Activated CD8-positive, alpha-beta memory T cell treated with anti-CD3 and anti-CD28 coated beads for 36 hours (primary cell): Measurements from ENCODE around the gene DSCAML1. TPM values are rescaled to one million over a fixed set of nuclear protein-coding genes. Genes with fewer than 3 reads are reported as not detected.

Experiments
- CTCF ChIA-PET: fragments of 350-600 bp; sonication (Branson Sonifier 250); formaldehyde crosslinking; loops from one replicate; lab custom pipeline; 2021; ENCODE audit warnings: antibody characterized with exemption; lab: Charles Lee
- POLR2A ChIA-PET: fragments of 350-600 bp; sonication (Branson Sonifier 250); formaldehyde crosslinking; loops from one replicate; lab custom pipeline; 2021; ENCODE audit warnings: antibody characterized with exemption; lab: Charles Lee
- total RNA-seq, 2 experiments: library from RNA; stranded (reverse); gene quantifications; one replicate each; pipeline ENCODE4 v1.2.3, GENCODE V29; 2021

DSCAML1 gene
- total RNA-seq, 2 experiments from 2014 or later, result 0.13 to 0.17 TPM

DNA sequence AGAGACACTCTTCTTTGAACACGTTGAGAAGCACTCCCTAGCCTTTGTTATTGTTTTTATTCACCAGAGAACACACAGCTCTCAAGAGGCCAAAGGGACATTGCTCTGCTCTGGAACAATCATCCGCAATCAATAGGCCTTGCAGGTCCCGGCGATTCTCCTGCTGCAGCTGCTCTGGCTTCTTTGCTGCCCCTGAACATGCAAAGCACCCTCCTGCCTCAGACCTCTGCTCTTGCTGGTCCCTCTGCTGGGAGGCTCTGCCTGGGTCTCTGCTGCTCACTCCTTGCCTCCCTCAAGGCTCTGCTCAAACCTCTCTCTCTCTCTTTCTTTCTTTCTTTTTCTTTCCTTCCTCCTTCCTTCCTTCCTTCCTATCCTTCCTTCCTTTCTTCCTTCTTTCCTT is 232.7 kb downstream of the DSCAML1 start:
- ChIA-PET CTCF (no interaction called here), POLR2A (no interaction called here)

- ChIA-PET POLR2A (no interaction called here), CTCF (no interaction called here)
Observed at GRCh38 chr11:117563556-117563955, 233.5 kb downstream of the DSCAML1 start.

- ChIA-PET CTCF (no interaction called here), POLR2A (no interaction called here)
Observed at GRCh38 chr11:117562136-117562535, 234.9 kb downstream of the DSCAML1 start.

DNA sequence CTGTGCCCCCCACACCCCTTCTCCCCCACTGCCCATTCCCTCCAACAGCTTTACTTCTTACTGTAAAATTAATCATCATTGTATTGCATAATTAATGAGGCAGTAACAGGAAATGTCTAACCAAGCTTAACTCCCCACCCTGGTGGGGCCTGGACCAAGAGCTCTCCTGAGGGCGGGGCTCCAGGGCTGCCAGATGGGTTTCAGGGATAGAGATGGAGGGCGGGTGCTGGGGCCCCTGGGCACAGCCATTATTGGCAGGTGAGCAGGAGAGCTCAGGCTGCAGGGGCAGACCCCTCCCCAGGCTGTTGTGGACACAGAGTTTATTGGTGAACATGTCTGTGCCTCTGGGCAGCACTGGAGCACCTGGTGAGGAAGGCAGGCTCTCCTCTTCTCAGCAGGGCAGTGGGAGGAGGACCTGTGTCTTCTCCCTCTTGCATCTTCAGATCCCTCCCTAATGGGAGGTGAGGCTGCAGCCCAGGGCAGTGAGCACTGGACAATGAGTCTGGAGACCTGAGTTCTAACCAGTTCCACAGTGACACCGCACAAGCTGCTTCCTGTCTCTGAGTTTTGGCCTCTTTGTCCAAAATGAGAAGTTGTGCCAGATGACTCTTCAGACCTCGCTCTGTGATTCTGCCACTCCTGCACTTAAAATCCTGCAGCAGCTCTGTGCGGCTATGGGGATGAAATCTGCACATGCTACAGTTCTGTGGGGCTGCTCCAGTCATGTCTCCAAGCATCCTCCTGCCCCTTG is 236.1 kb downstream of the DSCAML1 start:
- POLR2A ChIA-PET, result no interaction called here
- CTCF ChIA-PET, result no interaction called here

DNA sequence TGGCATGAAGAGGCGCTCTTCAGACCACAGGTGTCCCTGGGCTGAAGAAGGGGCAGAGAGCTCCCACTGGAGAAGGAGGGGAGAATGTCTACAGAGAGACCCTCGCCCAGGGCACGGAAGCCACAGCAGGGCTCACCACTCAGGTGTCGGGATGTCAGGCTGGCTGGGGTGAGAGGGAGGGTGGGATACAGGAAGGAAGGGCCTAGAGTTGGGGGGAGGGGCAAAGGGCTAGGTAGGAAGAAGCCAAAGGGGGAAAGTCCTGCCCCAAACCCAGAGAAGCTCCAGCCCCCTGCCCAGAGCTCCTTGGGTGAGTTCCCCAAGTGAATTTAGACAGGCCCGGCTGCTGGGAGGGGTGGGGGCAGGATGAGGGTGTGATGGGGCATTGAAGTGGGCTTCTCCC is 237.3 kb downstream of the DSCAML1 start:
- CTCF ChIA-PET, result no interaction called here

DNA sequence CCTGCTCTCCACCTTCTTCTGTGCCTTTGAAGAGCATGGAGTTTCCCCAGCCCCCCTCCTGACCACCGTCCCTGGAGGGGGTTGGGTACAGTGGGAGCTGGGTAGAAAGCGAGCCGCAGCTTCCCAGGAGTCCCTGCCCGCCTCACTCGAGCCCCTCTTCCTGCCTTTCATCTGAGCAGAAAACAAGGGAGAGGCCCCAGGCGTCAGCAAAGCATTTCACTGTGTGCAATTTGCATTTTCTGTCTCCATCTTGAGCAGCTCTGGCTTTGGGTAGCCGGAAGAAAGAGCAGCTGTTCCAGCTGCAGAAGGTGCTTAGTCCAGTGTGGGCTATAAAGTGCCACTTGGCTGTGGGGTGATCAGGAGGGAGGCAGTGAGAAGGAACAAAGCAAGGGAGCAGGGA is 239.7 kb downstream of the DSCAML1 start:
- ChIA-PET POLR2A (no interaction called here), CTCF (no interaction called here)

More for the DNA sequence above, 237.3 kb downstream of the DSCAML1 start:
- POLR2A ChIA-PET, result no interaction called here

DNA sequence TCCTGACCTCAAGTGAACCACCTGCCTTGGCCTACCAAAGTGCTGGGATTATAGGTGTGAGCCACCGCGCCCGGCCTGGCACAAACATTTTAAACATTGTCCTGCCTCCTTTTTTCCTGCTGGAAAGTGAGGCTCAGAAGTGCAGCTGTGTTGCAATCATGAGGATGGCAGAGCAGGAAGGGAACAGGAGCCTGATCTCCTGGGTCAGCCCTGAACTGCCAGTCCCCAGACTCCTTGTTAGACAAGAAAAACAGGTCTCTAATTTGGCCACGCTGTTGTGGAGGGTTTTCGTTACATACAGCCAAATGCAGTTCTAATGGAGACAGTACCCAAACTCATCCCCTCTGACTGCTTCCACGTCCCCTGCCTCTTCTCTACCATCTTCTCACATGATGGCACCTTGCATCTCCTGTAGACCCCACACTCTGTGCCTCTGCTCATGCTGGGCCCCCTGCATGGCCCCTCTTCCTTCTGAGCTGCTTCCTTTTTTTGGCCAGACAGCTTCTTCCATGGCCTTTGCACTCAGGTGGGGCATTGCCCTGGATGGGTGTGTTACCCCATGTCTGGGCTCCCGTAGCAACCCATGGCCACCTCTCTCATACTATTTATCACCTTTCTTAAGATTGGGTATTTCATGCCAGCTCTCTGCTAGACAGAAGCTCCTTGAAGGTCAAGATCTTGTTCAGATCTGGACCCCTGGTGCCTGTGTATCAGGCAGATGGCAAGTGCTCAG is 242.2 kb downstream of the DSCAML1 start:
- POLR2A ChIA-PET, result no interaction called here
- CTCF ChIA-PET, result no interaction called here

- POLR2A ChIA-PET, result no interaction called here
- CTCF ChIA-PET, result interaction anchor here (0.6 kb wide), 1 partner anchor 492 kb away, joined by 3 read pairs; no protein-coding TSS in a partner anchor
Observed at GRCh38 chr11:117552626-117553025, 244.4 kb downstream of the DSCAML1 start.

GRCh38 chr11:117551761-117552343 is 245.2 kb downstream of the DSCAML1 start:
- ChIA-PET POLR2A (no interaction called here), CTCF (interaction anchor here (0.6 kb wide), 1 partner anchor 493 kb away, joined by 3 read pairs; no protein-coding TSS in a partner anchor)

GRCh38 chr11:117550466-117550865 is 246.6 kb downstream of the DSCAML1 start:
- POLR2A ChIA-PET, result no interaction called here
- CTCF ChIA-PET, result no interaction called here

- ChIA-PET POLR2A (no interaction called here), CTCF (no interaction called here)
Observed at GRCh38 chr11:117549417-117549816, 247.6 kb downstream of the DSCAML1 start.

DNA sequence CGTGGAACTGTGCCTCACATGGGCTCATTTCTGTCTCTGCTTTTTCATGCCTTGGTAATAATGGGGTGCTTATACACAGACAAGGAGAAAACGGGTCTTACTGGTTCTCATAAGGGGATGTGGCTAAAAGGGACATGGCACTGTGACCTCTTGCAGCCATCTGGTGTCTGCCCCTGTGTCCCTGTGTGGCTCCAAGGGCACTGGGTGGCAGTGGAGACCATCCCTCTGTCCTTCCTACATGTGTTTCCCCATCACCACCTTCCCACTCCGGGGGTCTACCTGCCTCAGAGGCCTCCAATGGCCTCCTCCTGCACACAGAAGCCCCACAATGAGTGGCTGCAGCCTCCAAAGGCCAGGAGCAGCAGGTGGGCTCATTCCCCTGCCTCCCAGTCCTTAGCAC is 248.1 kb downstream of the DSCAML1 start:
- ChIA-PET POLR2A (no interaction called here), CTCF (no interaction called here)

DNA sequence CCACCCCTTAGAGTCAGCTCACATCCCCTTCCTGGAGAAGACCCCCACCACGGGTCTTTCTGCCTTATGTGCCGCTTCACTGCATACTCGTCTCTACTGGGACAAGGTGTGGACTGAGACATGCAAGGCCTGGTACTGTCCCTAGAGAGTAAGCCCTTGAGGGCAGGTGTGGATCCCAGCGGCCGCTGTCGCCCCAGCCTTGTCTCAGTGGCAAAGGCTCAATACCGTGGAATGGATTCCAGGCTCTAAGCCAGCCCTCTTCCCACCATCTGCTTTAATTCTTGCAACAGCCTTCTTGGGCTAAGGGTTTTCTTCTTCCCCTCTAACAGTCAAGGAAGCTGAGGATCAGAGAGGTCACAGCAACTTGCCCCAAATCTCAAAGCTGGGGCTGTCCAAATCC is 249.1 kb downstream of the DSCAML1 start:
- CTCF ChIA-PET, result no interaction called here
- POLR2A ChIA-PET, result no interaction called here

GRCh38 chr11:117547195-117547850 is 249.7 kb downstream of the DSCAML1 start:
- ChIA-PET CTCF (no interaction called here), POLR2A (no interaction called here)

GRCh38 chr11:117546431-117547194 is 250.4 kb downstream of the DSCAML1 start:
- ChIA-PET POLR2A (no interaction called here), CTCF (no interaction called here)

DNA sequence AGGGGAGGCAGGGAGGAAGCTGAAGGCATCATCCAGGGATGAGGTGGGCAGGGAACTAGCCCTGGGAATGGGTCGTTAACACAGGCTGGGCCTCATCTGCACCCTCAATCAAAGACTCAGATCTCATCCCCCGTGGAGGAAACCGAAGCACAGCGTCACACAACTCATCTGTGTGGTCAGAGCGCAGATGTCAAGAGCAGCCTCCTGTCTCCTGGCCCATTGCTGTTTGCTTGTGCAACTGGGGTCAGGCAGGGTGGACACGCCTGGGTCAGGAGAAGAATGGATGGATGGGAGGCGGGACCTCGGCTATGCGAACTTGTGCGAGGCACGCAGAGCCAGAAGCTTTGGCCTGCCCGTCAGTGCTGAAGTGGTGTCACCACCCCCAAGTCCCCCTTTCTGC is 251.3 kb downstream of the DSCAML1 start:
- ChIA-PET CTCF (no interaction called here), POLR2A (no interaction called here)

- CTCF ChIA-PET, result no interaction called here
- POLR2A ChIA-PET, result no interaction called here
Observed at GRCh38 chr11:117544130-117544800, 252.8 kb downstream of the DSCAML1 start.

GRCh38 chr11:117541211-117541610 is 255.8 kb downstream of the DSCAML1 start:
- CTCF ChIA-PET, result no interaction called here
- POLR2A ChIA-PET, result no interaction called here
